DND-41 (cell line): ENCODE results near the gene NPPB.

Experiments used
- CTCF ChIP-seq: IDR thresholded peaks from 2 replicates; pipeline ENCODE4 v1.5.1; 2012; ENCODE audit warnings: borderline replicate concordance, low read length, moderate library complexity, mild to moderate bottlenecking; ENCODE audit not compliant: poor library complexity, severe bottlenecking; ENCODE audit errors: extremely low read depth
- EZH2 ChIP-seq: IDR thresholded peaks from 3 replicates; pipeline ENCODE4 v1.6.1; 2012; ENCODE audit warnings: borderline replicate concordance, low read depth, mild to moderate bottlenecking, moderate library complexity, low read length, inconsistent platforms; ENCODE audit not compliant: severe bottlenecking

DNA sequence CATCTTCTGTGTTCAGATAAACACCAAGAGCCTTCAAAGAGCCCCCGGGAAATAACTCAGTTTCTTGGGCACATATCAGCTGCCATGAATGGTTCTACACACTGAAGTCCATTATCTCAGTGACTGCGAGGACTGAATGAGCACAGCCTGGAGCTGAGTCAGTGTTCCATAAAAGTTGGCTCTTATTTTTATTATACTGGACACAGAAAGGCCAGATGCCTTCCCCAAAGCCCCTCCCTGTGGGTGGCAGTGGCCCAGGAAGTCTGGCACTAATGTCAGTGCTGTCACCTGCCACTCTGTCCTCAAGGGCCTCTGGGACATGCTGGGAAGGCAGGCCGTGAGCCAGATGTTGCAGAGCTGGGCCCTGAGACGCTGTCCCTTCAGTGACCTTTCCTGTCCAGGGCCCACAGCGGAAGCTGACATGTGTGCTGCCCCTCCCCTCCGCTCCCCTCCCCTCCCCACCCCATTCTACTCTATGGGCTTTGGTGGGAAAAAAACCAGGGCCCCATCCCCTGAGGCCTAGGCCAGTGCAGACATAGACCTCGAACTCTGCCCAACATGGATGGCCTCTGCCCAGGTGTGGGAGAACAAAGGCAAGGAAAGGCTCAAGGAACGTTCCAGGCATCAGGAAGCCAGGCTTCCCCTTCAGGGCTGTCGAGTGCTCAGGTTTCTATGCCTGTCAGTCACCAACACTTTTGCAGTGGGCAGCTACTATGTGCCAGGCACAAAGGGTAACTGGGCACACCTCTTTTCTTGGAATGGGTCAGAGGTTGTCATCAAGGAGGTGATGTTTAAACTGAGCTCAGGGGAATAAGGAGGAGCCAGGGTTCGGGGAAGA is 22.4 kb upstream of the NPPB start:
- no peak for TF ChIP-seq CTCF
- no peak for TF ChIP-seq EZH2
